Limb (tissue), 2 donors: ENCODE data around the gene SLC24A3.
"Not testable (repeated sequence)": the region's sequence is repeated elsewhere in the genome, so short reads cannot be mapped to it uniquely, and the experiment has no call there.

ENCODE experiments used
- DNase-seq, 2 donors: peaks; one replicate each; pipeline ENCODE4 v3.0.0-alpha.2; 2016; ENCODE audit errors: extremely low spot score in 2 of 2

The SLC24A3 gene

GRCh38 chr20:19619904-19620430 lies 407.5 kb downstream of the SLC24A3 start:
- no peak for DNase-seq

- peak in 1 of 2 donors; percentile 31 for DNase-seq
These were observed 408.0 kb downstream of the SLC24A3 start for GRCh38 chr20:19620446-19620845.

GRCh38 chr20:19621072-19621471 lies 408.6 kb downstream of the SLC24A3 start:
- no peak for DNase-seq

GRCh38 chr20:19624221-19624965 lies 412.0 kb downstream of the SLC24A3 start:
- no peak for DNase-seq

GRCh38 chr20:19625426-19625825 lies 413.0 kb downstream of the SLC24A3 start:
- peak in 1 of 2 donors; percentile 59 for DNase-seq

- no peak for DNase-seq
These were observed 414.5 kb downstream of the SLC24A3 start for GRCh38 chr20:19626896-19627295.

- DNase-seq, result peak in 1 of 2 donors; percentile 44
These were observed 416.2 kb downstream of the SLC24A3 start for GRCh38 chr20:19628570-19629134.

GRCh38 chr20:19631410-19631809 lies 419.0 kb downstream of the SLC24A3 start:
- no peak for DNase-seq

GRCh38 chr20:19633985-19634384 lies 421.5 kb downstream of the SLC24A3 start:
- no peak for DNase-seq

- DNase-seq, result not testable (repeated sequence)
These were observed 427.1 kb downstream of the SLC24A3 start for GRCh38 chr20:19639471-19640045.

GRCh38 chr20:19642860-19643259 lies 430.4 kb downstream of the SLC24A3 start:
- DNase-seq, result no peak

GRCh38 chr20:19644085-19644484 lies 431.6 kb downstream of the SLC24A3 start:
- DNase-seq, result no peak

GRCh38 chr20:19646963-19647362 lies 434.5 kb downstream of the SLC24A3 start:
- DNase-seq, result no peak

- no peak for DNase-seq
These were observed 435.6 kb downstream of the SLC24A3 start for GRCh38 chr20:19648024-19648423.

GRCh38 chr20:19649041-19649440 lies 436.6 kb downstream of the SLC24A3 start:
- DNase-seq, result no peak

GRCh38 chr20:19652591-19653026 lies 440.2 kb downstream of the SLC24A3 start:
- DNase-seq, result no peak

- DNase-seq, result no peak
These were observed 440.9 kb downstream of the SLC24A3 start for GRCh38 chr20:19653327-19653726.

- DNase-seq, result peak in 1 of 2 donors; percentile 34
These were observed 442.5 kb downstream of the SLC24A3 start for GRCh38 chr20:19654921-19655320.

- DNase-seq, result no peak
These were observed 445.7 kb downstream of the SLC24A3 start for GRCh38 chr20:19658137-19658536.

- no peak for DNase-seq
These were observed 447.0 kb downstream of the SLC24A3 start for GRCh38 chr20:19659448-19659847.

GRCh38 chr20:19660808-19661378 lies 448.5 kb downstream of the SLC24A3 start:
- DNase-seq, result no peak
